Natural killer cell treated with Interleukin-12 subunit alpha and Interleukin-12 subunit beta and Interleukin-15 and Interleukin-18, amount 100 ng/mL, for 72 hours (primary cell): ENCODE results near the gene FN1. TPM values are rescaled to one million over a fixed set of nuclear protein-coding genes. Genes with fewer than 3 reads are reported as not detected.

Source experiments
- ATAC-seq, 2 donors: fragments of 150-1000 bp; cut with Tn5 transposase in 1 of 2; sonication (Bioruptor Pico), chemical (Tn5 transposase) in 1 of 2; 2 replicates each; pipeline ENCODE4 v1.10.0; 2021
- DNase-seq: peaks from one replicate; pipeline ENCODE4 v3.0.0; 2022; ENCODE audit warnings: low spot score
- H3K27ac Mint-ChIP-seq, 2 donors: 1 replicate in 1 of 2; 2 replicates in 1 of 2; pipeline ENCODE4 v1.8.0; 2022; ENCODE audit warnings: mixed read lengths in 2 of 2, mild to moderate bottlenecking in 1 of 2, moderate library complexity in 1 of 2
- H3K27me3 Mint-ChIP-seq, 2 donors: 1 replicate in 1 of 2; 2 replicates in 1 of 2; pipeline ENCODE4 v1.8.0; 2022; ENCODE audit warnings: mixed read lengths in 2 of 2
- H3K36me3 Mint-ChIP-seq: one replicate; pipeline ENCODE4 v1.8.0; 2022; ENCODE audit warnings: mixed read lengths
- H3K4me1 Mint-ChIP-seq, 2 donors: 1 replicate in 1 of 2; 2 replicates in 1 of 2; pipeline ENCODE4 v1.8.0; 2022; ENCODE audit warnings: low read depth in 2 of 2, mixed read lengths in 2 of 2, mild to moderate bottlenecking in 1 of 2
- H3K4me3 Mint-ChIP-seq: one replicate; pipeline ENCODE4 v1.8.0; 2022; ENCODE audit warnings: mixed read lengths
- H3K9me3 Mint-ChIP-seq: 2 replicates; pipeline ENCODE4 v1.8.0; 2022; ENCODE audit warnings: mixed read lengths
- total RNA-seq, 2 donors: library from RNA; stranded (reverse); gene quantifications; one replicate each; pipeline ENCODE4 v1.2.3, GENCODE V29; 2022

FN1 gene
- total RNA-seq, 2 donors from 2014 or later, result 8.7 to 8.8 TPM

DNA sequence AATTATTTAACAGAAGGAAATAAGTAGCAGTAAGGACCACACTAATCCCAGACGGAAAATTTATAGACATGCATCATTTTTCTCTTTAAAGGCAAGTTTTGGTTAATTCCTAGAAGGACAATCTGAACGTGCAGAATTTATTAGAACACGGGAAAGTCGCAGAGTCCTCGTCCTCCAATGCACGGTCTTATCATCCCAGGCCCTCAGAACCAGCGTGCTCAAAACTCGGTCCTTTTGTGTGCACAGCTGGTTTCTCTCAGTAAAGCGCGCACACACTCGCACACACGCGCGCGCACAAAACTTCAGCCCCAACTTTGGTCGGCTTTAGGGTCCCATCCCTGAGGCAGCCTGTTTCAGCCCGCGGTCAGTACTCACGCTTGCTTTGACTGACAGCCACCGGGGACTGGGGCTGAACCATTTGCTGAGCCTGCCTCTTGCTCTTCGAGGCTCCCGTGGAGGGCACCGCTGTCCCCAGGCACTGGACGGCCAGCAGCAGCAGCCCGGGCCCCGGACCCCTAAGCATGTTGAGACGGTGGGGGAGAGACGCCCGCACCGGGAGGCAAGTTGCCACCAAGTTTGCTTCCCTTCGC lies 493 bp downstream of the FN1 start:
- H3K4me3 Mint-ChIP-seq, result peak overlapping the region; percentile 65
- DNase-seq (peak; percentile 58), ATAC-seq (peak; percentile 48 to 57)
- H3K9me3 Mint-ChIP-seq, result no peaks in the 10 kb centered on the region
- H3K27ac Mint-ChIP-seq, result no peak overlapping the region
- no peaks in the 10 kb centered on the region for H3K36me3 Mint-ChIP-seq
- peaks cover 22 to 28% of the 10 kb centered on the region in 2 donors for H3K4me1 Mint-ChIP-seq
- H3K27me3 Mint-ChIP-seq, result peaks cover 38 to 74% of the 10 kb centered on the region in 2 donors

DNA sequence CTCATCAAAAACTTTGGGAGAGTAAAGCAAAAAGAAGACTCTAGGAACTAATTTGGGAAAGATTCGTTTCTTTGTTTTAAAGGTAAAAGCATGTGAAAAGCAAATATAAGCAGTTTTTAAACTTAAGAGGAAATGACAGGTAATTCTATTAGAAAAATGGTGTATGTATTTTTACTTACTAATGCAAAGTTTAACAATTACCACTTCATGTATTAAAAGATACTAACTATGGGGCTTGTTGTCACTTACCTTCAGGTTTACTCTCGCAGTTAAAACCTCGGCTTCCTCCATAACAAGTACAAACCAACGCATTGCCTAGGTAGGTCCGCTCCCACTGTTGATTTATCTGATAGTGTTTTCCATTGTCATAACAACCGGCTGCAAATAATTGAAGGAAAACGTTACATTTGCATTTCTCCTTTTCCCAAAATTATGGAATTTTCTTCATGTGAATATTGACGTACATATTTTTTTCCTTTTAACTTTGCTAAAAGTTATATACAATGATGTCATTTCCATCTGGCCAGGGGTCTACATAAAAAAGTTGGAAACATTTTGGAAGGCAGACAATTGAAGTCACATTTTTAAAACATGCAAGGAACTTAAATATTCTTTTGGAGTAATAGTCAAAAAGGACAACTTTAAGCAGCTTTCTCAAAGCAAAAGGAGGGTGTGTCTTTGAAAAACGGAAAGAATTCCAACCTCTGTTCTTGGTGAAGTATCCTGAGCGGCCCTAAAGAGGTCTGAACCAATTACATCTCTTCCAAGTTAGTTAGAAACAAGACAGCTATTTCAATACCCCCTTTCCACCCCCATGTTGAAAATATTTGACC lies 1.2 kb downstream of the FN1 start:
- H3K36me3 Mint-ChIP-seq, result no peaks in the 10 kb centered on the region
- ATAC-seq (no peak), DNase-seq (no peak)
- peaks cover 39 to 82% of the 10 kb centered on the region in 2 donors for H3K27me3 Mint-ChIP-seq
- no peaks in the 10 kb centered on the region for H3K9me3 Mint-ChIP-seq
- H3K4me1 Mint-ChIP-seq, result peaks cover 22% of the 10 kb centered on the region in 2 donors
- H3K27ac Mint-ChIP-seq, result no peak overlapping the region
- H3K4me3 Mint-ChIP-seq, result peak overlapping the region; percentile 65

DNA sequence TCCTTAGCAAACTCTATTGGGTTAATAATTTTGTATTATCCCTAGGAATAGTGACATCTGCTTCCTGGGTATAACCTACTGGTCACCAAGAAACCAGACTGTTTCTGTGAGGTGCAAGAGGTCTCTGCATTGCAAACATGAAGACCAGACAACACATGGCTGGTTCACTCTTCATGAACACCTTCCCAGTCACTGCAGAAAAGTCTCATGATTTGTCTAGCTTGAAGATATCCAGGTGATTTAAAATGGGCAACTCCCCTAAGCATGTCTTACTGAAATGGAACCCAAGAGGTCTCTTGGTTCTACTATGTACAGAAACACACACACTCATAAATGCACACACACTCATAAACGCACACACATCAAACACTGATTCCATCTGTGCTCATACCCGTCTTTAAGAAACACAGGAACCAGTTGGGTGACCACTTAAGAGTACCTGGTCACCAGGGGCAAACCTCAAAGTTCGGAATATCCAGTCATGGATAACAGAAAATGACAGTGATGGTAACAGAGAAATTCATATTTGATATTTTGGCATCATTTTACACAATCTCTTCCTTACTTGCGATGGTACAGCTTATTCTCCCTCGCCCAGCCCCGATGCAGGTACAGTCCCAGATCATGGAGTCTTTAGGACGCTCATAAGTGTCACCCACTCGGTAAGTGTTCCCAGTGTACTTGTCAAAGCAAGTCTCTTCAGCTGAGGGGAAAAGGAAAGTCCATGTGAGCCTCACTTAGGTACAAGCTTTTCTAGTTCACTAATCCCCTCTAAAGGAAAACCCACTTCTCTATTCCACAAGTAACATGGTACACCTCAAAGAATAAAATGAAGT lies 2.9 kb downstream of the FN1 start:
- Mint-ChIP-seq H3K27ac (no peak overlapping the region), H3K27me3 (peaks cover 46 to 80% of the 10 kb centered on the region in 2 donors), H3K9me3 (no peaks in the 10 kb centered on the region), H3K4me3 (no peak overlapping the region), H3K36me3 (no peaks in the 10 kb centered on the region), H3K4me1 (peaks cover 17 to 18% of the 10 kb centered on the region in 2 donors)
- ATAC-seq (no peak), DNase-seq (no peak)

DNA sequence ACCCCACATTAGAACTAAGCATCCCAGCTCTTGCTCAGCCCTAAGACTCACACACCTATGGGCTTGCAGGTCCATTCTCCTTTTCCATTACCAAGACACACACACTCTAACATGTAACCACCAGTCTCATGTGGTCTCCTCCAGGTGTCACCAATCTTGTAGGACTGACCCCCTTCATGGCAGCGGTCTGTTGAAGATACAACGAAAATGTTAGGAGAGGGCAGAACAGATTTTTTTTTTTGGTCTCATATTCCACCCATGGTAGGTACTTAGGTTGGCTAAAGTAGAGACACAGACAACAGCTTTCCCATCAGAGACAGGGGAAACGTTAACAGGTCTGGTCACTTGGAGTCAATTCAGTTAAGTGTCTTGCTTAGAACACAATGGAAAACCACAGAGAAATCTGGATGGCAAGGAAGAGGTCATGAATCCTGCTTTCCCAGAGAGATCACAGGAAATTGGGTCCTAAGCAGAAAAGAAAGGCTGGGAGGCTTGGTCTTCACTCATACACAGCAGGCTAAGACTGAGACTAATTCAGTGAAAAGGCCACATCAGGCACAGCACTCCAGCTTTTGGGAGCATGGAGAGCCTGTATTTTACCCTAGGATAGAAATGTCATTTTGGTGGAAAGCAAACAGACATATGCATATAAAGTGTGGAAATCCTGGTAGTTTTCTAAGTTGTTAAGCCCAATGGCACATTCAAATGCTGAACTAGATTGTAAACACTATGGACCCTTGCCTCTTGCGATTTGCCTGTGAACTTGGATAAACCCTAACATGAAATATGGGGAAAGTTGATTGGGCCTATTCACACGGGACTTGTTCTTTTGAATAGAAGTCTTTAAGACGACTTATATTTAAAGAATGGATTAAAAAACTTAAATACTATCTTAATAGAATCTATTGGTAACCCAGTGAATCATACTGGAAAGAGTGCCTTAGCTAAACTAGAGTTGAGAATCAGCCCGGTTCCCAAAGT lies 3.8 kb downstream of the FN1 start:
- peaks cover 14 to 16% of the 10 kb centered on the region in 2 donors for H3K4me1 Mint-ChIP-seq
- no peak overlapping the region for H3K27ac Mint-ChIP-seq
- no peaks in the 10 kb centered on the region for H3K36me3 Mint-ChIP-seq
- DNase-seq (no peak), ATAC-seq (no peak)
- H3K9me3 Mint-ChIP-seq, result no peaks in the 10 kb centered on the region
- no peak overlapping the region for H3K4me3 Mint-ChIP-seq
- H3K27me3 Mint-ChIP-seq, result peaks cover 44 to 74% of the 10 kb centered on the region in 2 donors

DNA sequence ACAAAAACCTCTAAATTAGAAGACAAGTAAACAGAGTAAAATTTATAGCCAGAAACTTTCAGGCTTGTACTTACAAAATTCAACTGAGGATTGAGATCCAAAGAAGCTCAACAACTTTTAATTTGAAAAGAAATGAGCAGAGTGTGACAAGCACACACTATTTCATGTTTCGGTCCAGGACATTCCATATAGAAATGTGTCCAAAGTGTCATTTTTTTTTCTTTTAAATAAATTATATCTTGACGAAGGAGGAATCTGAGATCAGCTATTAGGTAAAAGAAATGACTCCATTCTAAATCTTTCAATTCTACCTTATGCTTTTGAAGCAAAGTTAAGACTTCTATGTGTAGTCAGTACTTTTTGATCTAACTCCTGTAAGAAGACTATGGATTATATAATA lies 4.6 kb downstream of the FN1 start:
- DNase-seq (no peak), ATAC-seq (no peak)
- H3K4me3 Mint-ChIP-seq, result no peak overlapping the region
- H3K9me3 Mint-ChIP-seq, result no peaks in the 10 kb centered on the region
- no peak overlapping the region for H3K27ac Mint-ChIP-seq
- H3K27me3 Mint-ChIP-seq, result peaks cover 40 to 69% of the 10 kb centered on the region in 2 donors
- H3K4me1 Mint-ChIP-seq, result peaks cover 6 to 8% of the 10 kb centered on the region in 2 donors
- H3K36me3 Mint-ChIP-seq, result no peaks in the 10 kb centered on the region

GRCh38 chr2:215430528-215431187 lies 5.2 kb downstream of the FN1 start:
- Mint-ChIP-seq H3K27me3 (peaks cover 40 to 69% of the 10 kb centered on the region in 2 donors), H3K4me1 (peaks cover 6% of the 10 kb centered on the region in 2 donors), H3K4me3 (no peak overlapping the region), H3K9me3 (no peaks in the 10 kb centered on the region), H3K36me3 (no peaks in the 10 kb centered on the region), H3K27ac (no peak overlapping the region)
- DNase-seq, result no peak
- ATAC-seq, result no peak

GRCh38 chr2:215429424-215429823 lies 6.4 kb downstream of the FN1 start:
- Mint-ChIP-seq H3K4me1 (no peaks in the 10 kb centered on the region), H3K36me3 (no peaks in the 10 kb centered on the region), H3K9me3 (no peaks in the 10 kb centered on the region), H3K4me3 (no peak overlapping the region), H3K27ac (no peak overlapping the region), H3K27me3 (peaks cover 35 to 65% of the 10 kb centered on the region in 2 donors)
- DNase-seq (no peak), ATAC-seq (no peak)

DNA sequence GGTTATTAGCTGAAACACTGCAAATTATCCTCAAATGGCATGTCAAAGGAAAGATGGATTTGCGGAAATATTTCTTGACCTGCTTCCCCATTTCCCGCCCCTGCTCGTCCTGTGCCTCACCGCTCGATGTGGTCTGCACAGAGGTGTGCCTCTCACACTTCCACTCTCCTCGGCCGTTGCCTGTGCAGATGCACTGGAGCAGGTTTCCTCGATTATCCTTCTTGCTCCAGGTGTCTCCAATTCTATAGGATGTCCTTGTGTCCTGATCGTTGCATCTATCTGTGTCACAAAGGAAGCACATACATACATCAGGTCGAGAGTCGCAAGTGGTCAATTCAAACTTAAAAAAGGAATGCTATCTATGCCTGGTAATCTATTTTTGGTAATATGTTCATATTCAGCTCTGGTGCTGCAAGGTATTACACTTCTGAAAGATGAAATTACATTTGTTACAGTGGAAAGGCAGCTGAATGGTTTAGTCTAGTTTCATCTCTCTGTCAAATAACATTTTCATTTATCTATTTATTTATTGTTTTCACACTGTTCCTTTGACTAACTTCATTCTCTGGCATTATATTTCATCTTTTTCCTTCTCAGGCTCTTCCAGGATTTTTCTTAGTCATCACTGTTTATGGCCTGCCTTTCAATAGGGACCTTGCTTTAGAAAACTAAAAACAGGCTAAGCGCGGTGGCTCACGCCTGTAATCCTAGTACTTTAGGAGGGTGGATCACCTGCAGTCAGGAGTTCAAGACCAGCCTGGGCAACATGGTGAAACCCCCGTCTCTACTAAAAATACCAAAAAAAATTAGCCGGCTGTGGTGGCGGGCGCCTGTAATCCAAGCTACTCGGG lies 7.6 kb downstream of the FN1 start:
- no peaks in the 10 kb centered on the region for H3K4me1 Mint-ChIP-seq
- DNase-seq (no peak), ATAC-seq (no peak)
- H3K27ac Mint-ChIP-seq, result no peak overlapping the region
- H3K36me3 Mint-ChIP-seq, result no peaks in the 10 kb centered on the region
- H3K9me3 Mint-ChIP-seq, result no peaks in the 10 kb centered on the region
- H3K4me3 Mint-ChIP-seq, result no peak overlapping the region
- peaks cover 35 to 67% of the 10 kb centered on the region in 2 donors for H3K27me3 Mint-ChIP-seq

GRCh38 chr2:215427585-215427984 lies 8.3 kb downstream of the FN1 start:
- Mint-ChIP-seq H3K27me3 (peaks cover 31 to 64% of the 10 kb centered on the region in 2 donors), H3K36me3 (no peaks in the 10 kb centered on the region), H3K4me1 (no peaks in the 10 kb centered on the region), H3K9me3 (no peaks in the 10 kb centered on the region), H3K27ac (no peak overlapping the region), H3K4me3 (no peak overlapping the region)
- ATAC-seq (no peak), DNase-seq (no peak)

- H3K27me3 Mint-ChIP-seq, result peaks cover 32 to 55% of the 10 kb centered on the region in 2 donors
- H3K27ac Mint-ChIP-seq, result no peak overlapping the region
- no peaks in the 10 kb centered on the region for H3K9me3 Mint-ChIP-seq
- H3K36me3 Mint-ChIP-seq, result no peaks in the 10 kb centered on the region
- DNase-seq (no peak), ATAC-seq (no peak)
- H3K4me1 Mint-ChIP-seq, result no peaks in the 10 kb centered on the region
- no peak overlapping the region for H3K4me3 Mint-ChIP-seq
Measured at GRCh38 chr2:215425021-215425782, 10.7 kb downstream of the FN1 start.

- no peak for ATAC-seq
- H3K27ac Mint-ChIP-seq, result no peak overlapping the region
Measured at GRCh38 chr2:215423928-215424540, 11.8 kb downstream of the FN1 start.

More at GRCh38 chr2:215423928-215424540, 11.8 kb downstream of the FN1 start:
- Mint-ChIP-seq H3K36me3 (no peaks in the 10 kb centered on the region), H3K4me3 (no peak overlapping the region), H3K27me3 (peaks cover 25 to 43% of the 10 kb centered on the region in 2 donors), H3K4me1 (no peaks in the 10 kb centered on the region), H3K9me3 (no peaks in the 10 kb centered on the region)
- DNase-seq, result no peak
